K562 (cell line): Measurements from ENCODE around the gene ITPR3.

Experiments
- BHLHE40 ChIP-seq: IDR thresholded peaks from 2 replicates; pipeline ENCODE4 v1.6.1; 2011; ENCODE audit warnings: low read length, improper control_type of control experiment
- CTCF ChIP-seq, 3 experiments: IDR thresholded peaks in 2 of 3; conservative IDR thresholded peaks in 1 of 3; 2 replicates each; pipeline ENCODE4 v1.5.1; 2011 to 2012; ENCODE audit warnings: low read length in 3 of 3, mild to moderate bottlenecking in 3 of 3, control low read depth in 2 of 3, improper control_type of control experiment in 1 of 3, inconsistent platforms in 1 of 3, low read depth in 1 of 3, mixed read lengths in 1 of 3, moderate library complexity in 1 of 3; ENCODE audit not compliant: insufficient read depth in 2 of 3
- ETV6 ChIP-seq, 3 experiments: fragments of 150-350 bp in 1 of 3; sonication (generic) in 1 of 3; formaldehyde crosslinking in 1 of 3; IDR thresholded peaks; 2 replicates each; pipeline versions ENCODE4 v1.6.1 to v1.8.0; 2014 to 2022; ENCODE audit warnings: borderline replicate concordance in 2 of 3, low read depth in 2 of 3, antibody characterized with exemption in 1 of 3, low read length in 1 of 3, mild to moderate bottlenecking in 1 of 3, missing genetic modification reagents in 1 of 3
- GTF2F1 ChIP-seq: IDR thresholded peaks from 2 replicates; pipeline ENCODE4 v1.6.1; 2011; ENCODE audit warnings: low read depth, low read length, improper control_type of control experiment
- KDM1A ChIP-seq, 2 experiments: fragments of 450-650 bp; IDR thresholded peaks; 2 replicates each; pipeline ENCODE4 v1.6.1; 2016; ENCODE audit warnings: mild to moderate bottlenecking in 2 of 2
- NR3C1 ChIP-seq: sonication (generic); formaldehyde crosslinking; IDR thresholded peaks from 2 replicates; pipeline ENCODE4 v1.8.1; 2022; ENCODE audit warnings: missing genetic modification reagents
- POLR2A ChIP-seq: fragments of 450-650 bp; conservative IDR thresholded peaks from 2 replicates; pipeline ENCODE4 v1.6.1; 2016
- POLR2AphosphoS5 ChIP-seq: IDR thresholded peaks from 2 replicates; pipeline ENCODE4 v1.6.1; 2011; ENCODE audit warnings: mild to moderate bottlenecking, low read depth, low read length, moderate library complexity; ENCODE audit not compliant: control insufficient read depth, insufficient read depth
- REST ChIP-seq, 2 experiments: fragments of 450-650 bp; formaldehyde crosslinking in 1 of 2; IDR thresholded peaks; 2 replicates each; pipeline versions ENCODE4 v1.4.0 to v1.6.1; 2014 to 2020; ENCODE audit warnings: mild to moderate bottlenecking in 2 of 2, borderline replicate concordance in 1 of 2, low read depth in 1 of 2
- RFX1 ChIP-seq: fragments of 450-650 bp; IDR thresholded peaks from 2 replicates; pipeline ENCODE4 v1.6.1; 2016; ENCODE audit warnings: mild to moderate bottlenecking, moderate library complexity
- SMC3 ChIP-seq: conservative IDR thresholded peaks from 2 replicates; pipeline ENCODE4 v1.6.1; 2011; ENCODE audit warnings: low read depth, low read length, improper control_type of control experiment; ENCODE audit not compliant: insufficient read depth
- TCF7L2 ChIP-seq: fragments of 150-350 bp; IDR thresholded peaks from 2 replicates; pipeline ENCODE4 v1.6.1; 2016; ENCODE audit warnings: low read depth, mild to moderate bottlenecking, low read length, moderate library complexity
- TFAP4 ChIP-seq: sonication (generic); formaldehyde crosslinking; IDR thresholded peaks from 2 replicates; pipeline ENCODE4 v1.8.0; 2022; ENCODE audit warnings: missing genetic modification reagents, mild to moderate bottlenecking, moderate library complexity, borderline replicate concordance
- ZBTB49 ChIP-seq: sonication (generic); formaldehyde crosslinking; IDR thresholded peaks from 2 replicates; pipeline ENCODE4 v1.8.0; 2022; ENCODE audit warnings: missing genetic modification reagents, mild to moderate bottlenecking, borderline replicate concordance

- no peak for TF ChIP-seq POLR2AphosphoS5
- TF ChIP-seq ETV6 (IDR thresholded peaks at IDR 0.05; ENCODE audit: borderline replicate concordance in 1 of 2, low read depth in 2 of 2, low read length in 1 of 2), result no peak
- TF ChIP-seq ETV6 (CRISPR knock-in tag; IDR thresholded peaks at IDR 0.05; ENCODE audit: borderline replicate concordance), result no peak
- TF ChIP-seq KDM1A (IDR thresholded peaks at IDR 0.05), result no peak
- TF ChIP-seq ZBTB49 (CRISPR knock-in tag), result no peak
- no peak for TF ChIP-seq CTCF (IDR thresholded peaks at IDR 0.05 in 2 of 3, conservative IDR thresholded peaks at IDR 0.05 in 1 of 3; ENCODE audit: insufficient read depth in 2 of 3, low read depth in 1 of 3, low read length in 3 of 3)
- no peak for TF ChIP-seq SMC3
- TF ChIP-seq RFX1, result no peak
- no peak for TF ChIP-seq TCF7L2
- TF ChIP-seq POLR2A, result no peak
- no peak for TF ChIP-seq BHLHE40
- no peak for TF ChIP-seq REST (IDR thresholded peaks at IDR 0.05; ENCODE audit: borderline replicate concordance)
- TF ChIP-seq REST (CRISPR knock-in tag; IDR thresholded peaks at IDR 0.05; ENCODE audit: low read depth), result no peak
- no peak for TF ChIP-seq TFAP4
- no peak for TF ChIP-seq NR3C1 (CRISPR knock-in tag)
- no peak for TF ChIP-seq GTF2F1
Measured at GRCh38 chr6:33623895-33624381, 2.8 kb downstream of the ITPR3 start.
